K562 (cell line): Measurements from ENCODE around the gene DIP2C. TPM values are rescaled to one million over a fixed set of nuclear protein-coding genes. Genes with fewer than 3 reads are reported as not detected.

Experiments used
- ATAC-seq: fragments of 200-7000 bp; cut with Tn5 transposase; 3 replicates; pipeline ENCODE4 v1.9.1; 2020; ENCODE audit warnings: moderate library complexity
- BruUV-seq: library from RNA; stranded (reverse); fragments of 400-500 nt; replicated peaks from 2 replicates; lab custom pipeline; 2021; lab: Mats Ljungman, UMichigan
- CTCF ChIA-PET: fragments of 300-600 bp; formaldehyde crosslinking; extraction: SDS; loops from one replicate; lab custom pipeline; 2021; ENCODE audit warnings: low intra/inter-chr PET ratio; lab: Yijun Ruan, JAX
- POLR2A ChIA-PET: fragments of 300-600, 350-650 bp; sonication (Branson Sonifier 250); formaldehyde crosslinking; extraction: SDS; loops from one replicate; lab custom pipeline; 2021; ENCODE audit warnings: antibody characterized with exemption, inconsistent platforms; lab: Yijun Ruan, JAX
- DNase-seq, 4 experiments: peaks; one replicate each; pipeline versions ENCODE4 v3.0.0 to v3.0.0-alpha.2; 2011 to 2018; ENCODE audit warnings: low spot score in 3 of 4, mixed read lengths in 3 of 4; ENCODE audit errors: extremely low read depth in 1 of 4
- FAIRE-seq: peaks from 2 replicates; lab custom pipeline; 2011; peaks lifted over from hg19 to GRCh38; lab: Jason Lieb, UNC
- H2AFZ ChIP-seq: 2 replicates; pipeline ENCODE4 v1.6.0; 2011; ENCODE audit warnings: low read depth, low read length, control low read depth, inconsistent platforms
- H3K27ac ChIP-seq: fragments of 200-600 bp; 3 replicates; pipeline ENCODE4 v1.8.0; 2011; ENCODE audit warnings: low read depth, mild to moderate bottlenecking, control low read depth, inconsistent platforms, low read length, moderate library complexity, mixed read lengths; ENCODE audit errors: extremely low read depth
- H3K27me3 ChIP-seq, 2 experiments: fragments of 300-600 bp in 1 of 2; 2 replicates in 1 of 2; 3 replicates in 1 of 2; pipeline versions ENCODE4 v1.6.0 to v1.8.0; 2011; ENCODE audit warnings: inconsistent platforms in 2 of 2, low read length in 2 of 2, mild to moderate bottlenecking in 1 of 2, mixed read lengths in 1 of 2, moderate library complexity in 1 of 2; ENCODE audit not compliant: control insufficient read depth in 2 of 2, insufficient read depth in 2 of 2
- H3K36me3 ChIP-seq: fragments of 300-600 bp; 3 replicates; pipeline ENCODE4 v1.8.0; 2011; ENCODE audit warnings: mild to moderate bottlenecking, low read length, inconsistent platforms; ENCODE audit not compliant: control insufficient read depth, insufficient read depth
- H3K4me1 ChIP-seq, 2 experiments: fragments of 200-600 bp in 1 of 2; replicated peaks in 1 of 2; 2 replicates in 1 of 2; 3 replicates in 1 of 2; pipeline versions ENCODE4 v1.5.1 to v1.8.0; 2011; ENCODE audit warnings: inconsistent platforms in 2 of 2, low read length in 2 of 2, mild to moderate bottlenecking in 1 of 2, mixed read lengths in 1 of 2, moderate library complexity in 1 of 2; ENCODE audit not compliant: control insufficient read depth in 2 of 2, insufficient read depth in 2 of 2
- H3K4me2 ChIP-seq: 2 replicates; pipeline ENCODE4 v1.6.1; 2011; ENCODE audit warnings: low read length, control low read depth, inconsistent platforms, mixed read lengths; ENCODE audit not compliant: insufficient read depth
- H3K4me3 ChIP-seq: fragments of 200-600 bp; sonication (generic), shearing (Covaris generic); 2 replicates; pipeline ENCODE4 v1.5.1; 2016; ENCODE audit warnings: control low read depth, inconsistent platforms
- H3K79me2 ChIP-seq: fragments of 200-600 bp; 3 replicates; pipeline ENCODE4 v1.8.0; 2011; ENCODE audit warnings: low read length, inconsistent platforms; ENCODE audit not compliant: control insufficient read depth, insufficient read depth
- H3K9ac ChIP-seq, 2 experiments: 2 replicates each; pipeline versions ENCODE4 v1.6.0 to v1.6.1; 2011; ENCODE audit warnings: low read depth in 2 of 2, low read length in 2 of 2, control low read depth in 1 of 2, inconsistent platforms in 1 of 2, mild to moderate bottlenecking in 1 of 2, mixed read lengths in 1 of 2; ENCODE audit not compliant: insufficient read depth in 1 of 2
- H3K9me1 ChIP-seq: one replicate; pipeline ENCODE4 v1.6.0; 2011; ENCODE audit warnings: inconsistent platforms, mild to moderate bottlenecking, low read length, moderate library complexity; ENCODE audit not compliant: control insufficient read depth, insufficient read depth
- H3K9me3 ChIP-seq: replicated peaks from 2 replicates; pipeline ENCODE4 v1.5.1; 2011; ENCODE audit warnings: low read depth, low read length, inconsistent platforms; ENCODE audit not compliant: control insufficient read depth, insufficient read depth
- H4K20me1 ChIP-seq: replicated peaks from 2 replicates; pipeline ENCODE4 v1.6.1; 2011; ENCODE audit warnings: low read length, inconsistent platforms, mixed read lengths; ENCODE audit not compliant: control insufficient read depth, insufficient read depth
- BCOR ChIP-seq: fragments of 450-650 bp; IDR thresholded peaks from 2 replicates; pipeline ENCODE4 v1.6.1; 2016
- HSF4 ChIP-seq: fragments of 250-450 bp; sonication (Bioruptor Pico); IDR thresholded peaks from 2 replicates; pipeline ENCODE4 v2.1.2; 2022; ENCODE audit warnings: mild to moderate bottlenecking, moderate library complexity, borderline replicate concordance
- KDM1A ChIP-seq, 2 experiments: fragments of 450-650 bp; IDR thresholded peaks; 2 replicates each; pipeline ENCODE4 v1.6.1; 2016; ENCODE audit warnings: mild to moderate bottlenecking in 2 of 2
- MAX ChIP-seq: sonication (generic); formaldehyde crosslinking; IDR thresholded peaks from 2 replicates; pipeline ENCODE4 v1.9.0; 2022; ENCODE audit warnings: mild to moderate bottlenecking, missing genetic modification reagents
- ZFP36 ChIP-seq: fragments of 150-350 bp; IDR thresholded peaks from 2 replicates; pipeline ENCODE4 v1.6.1; 2018; ENCODE audit warnings: low read length, low read depth; ENCODE audit not compliant: partially characterized antibody
- ZNF398 ChIP-seq: fragments of 250-450 bp; sonication (Bioruptor Pico); IDR thresholded peaks from 2 replicates; pipeline ENCODE4 v1.8.0; 2021; ENCODE audit warnings: moderate library complexity, mild to moderate bottlenecking, inconsistent platforms
- WGBS: fragments of 100-300 bp; shearing (Covaris generic); methylation state at CpG from one replicate; pipeline ENCODE4 v1.1.6; 2016; ENCODE audit warnings: low coverage, mixed read lengths; ENCODE audit not compliant: insufficient coverage; ENCODE audit errors: missing lambda C conversion rate; 5-methylcytosine and 5-hydroxymethylcytosine counted together
- in situ Hi-C: fragments of 300-500 bp; cut with MboI; formaldehyde crosslinking; loops from 4 replicates; pipeline ENCODE4 v1.15.0; 2018; ENCODE audit warnings: inconsistent platforms, mixed read lengths
- intact Hi-C: fragments of 100-400 bp; cut with micrococcal nuclease; formaldehyde crosslinking; loops from 2 replicates; pipeline ENCODE4 v1.14.2; 2022
- polyA plus RNA-seq, 8 experiments: library from polyadenylated mRNA; depleted of rRNA in 4 of 8; stranded (reverse) in 5 of 8; unstranded in 3 of 8; fragments of >200 nt; fragmentation: Nextera tagmentation in 2 of 8; fragmentation: Illumina TruSeq in 1 of 8; extraction: Ambion mirVana in 2 of 8; extraction: Trizol in 1 of 8; gene quantifications; 2 replicates each; pipeline versions ENCODE4 v1.2.1 to v1.2.3, GENCODE V29; 2011 to 2014; ENCODE audit warnings: inconsistent platforms in 1 of 8, missing spikeins in 1 of 8
- total RNA-seq, 7 experiments: library from RNA; depleted of rRNA in 6 of 7; stranded (reverse); fragments of >200 nt in 6 of 7; fragmentation: Illumina TruSeq in 2 of 7; extraction: Trizol in 2 of 7; gene quantifications; 2 replicates each; pipeline versions ENCODE4 v1.2.1 to v1.2.3, GENCODE V29; 2011 to 2021; ENCODE audit warnings: low replicate concordance in 1 of 7

DIP2C gene
- total and polyA plus RNA-seq, 9 of the 15 experiments (the other 6 are each of a cell fraction or from before 2014, with no cell fraction given): 0.01 TPM; not detected in 8

- TF ChIP-seq ZNF398 (CRISPR knock-in tag) (no peak), HSF4 (CRISPR knock-in tag) (no peak), BCOR (no peak)
These were observed 18.5 kb downstream of the DIP2C start (continued) for GRCh38 chr10:670990-671389.

GRCh38 chr10:670038-670437 is 19.4 kb downstream of the DIP2C start:
- H2AFZ ChIP-seq: no peak overlapping the region
- no TSS peak for BruUV-seq
- no peak for ATAC-seq
- H3K36me3 ChIP-seq: no peaks in the 10 kb centered on the region
- H3K79me2 ChIP-seq: no peaks in the 10 kb centered on the region
- H4K20me1 ChIP-seq: no peaks in the 10 kb centered on the region
- no peak overlapping the region for H3K9ac ChIP-seq
- no peak for DNase-seq
- peak in 1 of 2 experiments; percentile 77; a peak in 1 of 4 replicates for TF ChIP-seq KDM1A (IDR thresholded peaks at IDR 0.05)
- no peak for TF ChIP-seq ZFP36
- TF ChIP-seq MAX: peak; percentile 25; the same call in 1 of the 2 replicates
- H3K4me2 ChIP-seq: no peak overlapping the region
- no peak overlapping the region for H3K27ac ChIP-seq
- WGBS: 50% methylated on average over 19 of the region's 19 CpGs
- in situ Hi-C loops (loop anchor here (10.0 kb wide), 1 partner anchor 95 kb away; no protein-coding TSS in a partner anchor), intact Hi-C loops (no loop called here)
- no peaks in the 10 kb centered on the region for H3K4me1 ChIP-seq
- ChIA-PET POLR2A (no interaction called here), CTCF (no interaction called here)
- peaks cover 6% of the 10 kb centered on the region; the same call in 1 of the 2 replicates for H3K9me3 ChIP-seq
- H3K4me3 ChIP-seq: no peak overlapping the region
- H3K9me1 ChIP-seq: no peaks in the 10 kb centered on the region
- no peak for FAIRE-seq
- H3K27me3 ChIP-seq: peaks cover 3 to 21% of the 10 kb centered on the region in 2 experiments; a peak in 4 of 5 replicates
